ENCODE results near the gene LAMA1. TPM values are rescaled to one million over a fixed set of nuclear protein-coding genes. Genes with fewer than 3 reads are reported as not detected.
"Not testable (repeated sequence)": the region's sequence is repeated elsewhere in the genome, so short reads cannot be mapped to it uniquely, and the experiment has no call there.

The LAMA1 gene
- total RNA-seq, 1 experiment from 2014 or later, result 11.3 TPM

- TF ChIP-seq, protein P1, sequence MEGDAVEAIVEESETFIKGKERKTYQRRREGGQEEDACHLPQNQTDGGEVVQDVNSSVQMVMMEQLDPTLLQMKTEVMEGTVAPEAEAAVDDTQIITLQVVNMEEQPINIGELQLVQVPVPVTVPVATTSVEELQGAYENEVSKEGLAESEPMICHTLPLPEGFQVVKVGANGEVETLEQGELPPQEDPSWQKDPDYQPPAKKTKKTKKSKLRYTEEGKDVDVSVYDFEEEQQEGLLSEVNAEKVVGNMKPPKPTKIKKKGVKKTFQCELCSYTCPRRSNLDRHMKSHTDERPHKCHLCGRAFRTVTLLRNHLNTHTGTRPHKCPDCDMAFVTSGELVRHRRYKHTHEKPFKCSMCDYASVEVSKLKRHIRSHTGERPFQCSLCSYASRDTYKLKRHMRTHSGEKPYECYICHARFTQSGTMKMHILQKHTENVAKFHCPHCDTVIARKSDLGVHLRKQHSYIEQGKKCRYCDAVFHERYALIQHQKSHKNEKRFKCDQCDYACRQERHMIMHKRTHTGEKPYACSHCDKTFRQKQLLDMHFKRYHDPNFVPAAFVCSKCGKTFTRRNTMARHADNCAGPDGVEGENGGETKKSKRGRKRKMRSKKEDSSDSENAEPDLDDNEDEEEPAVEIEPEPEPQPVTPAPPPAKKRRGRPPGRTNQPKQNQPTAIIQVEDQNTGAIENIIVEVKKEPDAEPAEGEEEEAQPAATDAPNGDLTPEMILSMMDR (IDR thresholded peaks at IDR 0.05; ENCODE audit: unreplicated experiment), result no peak
- no peaks in the 10 kb centered on the region for H3K27me3 Mint-ChIP-seq (ENCODE audit: insufficient read depth, unreplicated experiment)
- POLR2A ChIA-PET, result interaction anchor here (1.1 kb wide), 1 partner anchor 48 kb away, joined by 3 read pairs; no protein-coding TSS in a partner anchor
- H3K27ac Mint-ChIP-seq (ENCODE audit: low read depth, unreplicated experiment), result no peak overlapping the region
- no peaks in the 10 kb centered on the region for H3K4me1 Mint-ChIP-seq (ENCODE audit: insufficient read depth, unreplicated experiment)
- no peak for DNase-seq (ENCODE audit: unreplicated experiment)
- intact Hi-C loops (cut with micrococcal nuclease), result no loop called here
- H3K9me3 Mint-ChIP-seq (ENCODE audit: unreplicated experiment), result no peaks in the 10 kb centered on the region
- peaks cover 6% of the 10 kb centered on the region for H3K36me3 Mint-ChIP-seq (ENCODE audit: insufficient read depth, unreplicated experiment)
- CTCF ChIA-PET, result interaction anchor here (0.6 to 1.1 kb wide), 3 partner anchors 21 to 26 kb away, joined by 3 to 4 read pairs (median 3); no protein-coding TSS in a partner anchor
- BruUV-seq (replicated peaks), result no TSS peak
- no peak overlapping the region for H3K4me3 Mint-ChIP-seq (ENCODE audit: unreplicated experiment)
These were observed 34.8 kb upstream of the LAMA1 start for GRCh38 chr18:7152440-7152839.

- no peak overlapping the region for H3K4me3 Mint-ChIP-seq (ENCODE audit: unreplicated experiment)
These were observed 29.8 kb upstream of the LAMA1 start for GRCh38 chr18:7147399-7147798.

GRCh38 chr18:7146067-7146466 is 28.5 kb upstream of the LAMA1 start:
- Mint-ChIP-seq H3K27me3 (ENCODE audit: insufficient read depth, unreplicated experiment) (no peaks in the 10 kb centered on the region), H3K36me3 (ENCODE audit: insufficient read depth, unreplicated experiment) (peaks cover 6% of the 10 kb centered on the region), H3K4me3 (ENCODE audit: unreplicated experiment) (no peak overlapping the region), H3K4me1 (ENCODE audit: insufficient read depth, unreplicated experiment) (no peaks in the 10 kb centered on the region), H3K27ac (ENCODE audit: low read depth, unreplicated experiment) (no peak overlapping the region), H3K9me3 (ENCODE audit: unreplicated experiment) (peaks cover 7% of the 10 kb centered on the region)
- no TSS peak for BruUV-seq (replicated peaks)
- intact Hi-C loops (cut with micrococcal nuclease), result no loop called here
- no peak for DNase-seq (ENCODE audit: unreplicated experiment)
- ChIA-PET POLR2A (no interaction called here), CTCF (interaction anchor here (0.6 to 0.7 kb wide), 3 partner anchors 30 to 1115 kb away, joined by 3 to 4 read pairs (median 3); partner anchors contain the start of gene PTPRM)
- TF ChIP-seq, protein P1 (IDR thresholded peaks at IDR 0.05; ENCODE audit: unreplicated experiment), result no peak

More at GRCh38 chr18:7147399-7147798, 29.8 kb upstream of the LAMA1 start:
- H3K4me1 Mint-ChIP-seq (ENCODE audit: insufficient read depth, unreplicated experiment), result no peaks in the 10 kb centered on the region
- DNase-seq (ENCODE audit: unreplicated experiment), result no peak
- ChIA-PET POLR2A (no interaction called here), CTCF (interaction anchor here (0.6 to 1.2 kb wide), 4 partner anchors 17 to 82 kb away, joined by 3 read pairs; no protein-coding TSS in a partner anchor)
- H3K9me3 Mint-ChIP-seq (ENCODE audit: unreplicated experiment), result no peaks in the 10 kb centered on the region
- TF ChIP-seq, protein P1 (IDR thresholded peaks at IDR 0.05; ENCODE audit: unreplicated experiment), result no peak
- no peaks in the 10 kb centered on the region for H3K27me3 Mint-ChIP-seq (ENCODE audit: insufficient read depth, unreplicated experiment)
- H3K27ac Mint-ChIP-seq (ENCODE audit: low read depth, unreplicated experiment), result no peak overlapping the region
- peaks cover 6% of the 10 kb centered on the region for H3K36me3 Mint-ChIP-seq (ENCODE audit: insufficient read depth, unreplicated experiment)
- no TSS peak for BruUV-seq (replicated peaks)
- intact Hi-C loops (cut with micrococcal nuclease), result no loop called here

GRCh38 chr18:7144921-7145320 is 27.3 kb upstream of the LAMA1 start:
- H3K4me3 Mint-ChIP-seq (ENCODE audit: unreplicated experiment); DNase-seq (ENCODE audit: unreplicated experiment); H3K4me1 Mint-ChIP-seq (ENCODE audit: insufficient read depth, unreplicated experiment); H3K36me3 Mint-ChIP-seq (ENCODE audit: insufficient read depth, unreplicated experiment); H3K27ac Mint-ChIP-seq (ENCODE audit: low read depth, unreplicated experiment); CTCF ChIA-PET; BruUV-seq (replicated peaks); intact Hi-C loops (cut with micrococcal nuclease); H3K27me3 Mint-ChIP-seq (ENCODE audit: insufficient read depth, unreplicated experiment); H3K9me3 Mint-ChIP-seq (ENCODE audit: unreplicated experiment); POLR2A ChIA-PET: not testable (repeated sequence)
